GM23338 (cell line): Measurements from ENCODE around the gene CHCHD3. TPM values are rescaled to one million over a fixed set of nuclear protein-coding genes. Genes with fewer than 3 reads are reported as not detected.

Experiments
- ATAC-seq: fragments of 200-7000 bp; cut with Tn5 transposase; 3 replicates; pipeline ENCODE4 v1.9.1; 2020
- DNase-seq: peaks from one replicate; pipeline ENCODE4 v3.0.0-alpha.2; 2015; ENCODE audit warnings: low spot score
- H2AFZ ChIP-seq: fragments of 200-600 bp; sonication (generic); 2 replicates; pipeline ENCODE4 v1.8.0; 2016; ENCODE audit warnings: antibody characterized with exemption, mild to moderate bottlenecking, moderate library complexity
- H3F3A ChIP-seq: fragments of 200-600 bp; sonication (generic); replicated peaks from 2 replicates; pipeline ENCODE4 v1.8.0; 2017; ENCODE audit warnings: antibody characterized with exemption, mixed run types, low read depth
- H3K27ac ChIP-seq: fragments of 200-600 bp; sonication (generic); 2 replicates; pipeline ENCODE4 v1.6.1; 2016; ENCODE audit warnings: low read depth
- H3K27me3 ChIP-seq: fragments of 200-600 bp; sonication (generic); 2 replicates; pipeline ENCODE4 v1.8.0; 2016; ENCODE audit warnings: mild to moderate bottlenecking, mixed run types, moderate library complexity; ENCODE audit not compliant: insufficient read depth
- H3K36me3 ChIP-seq: fragments of 200-600 bp; sonication (generic); 2 replicates; pipeline ENCODE4 v1.8.0; 2016; ENCODE audit warnings: mild to moderate bottlenecking; ENCODE audit not compliant: insufficient read depth
- H3K4me1 ChIP-seq: fragments of 200-600 bp; sonication (generic); 2 replicates; pipeline ENCODE4 v1.8.0; 2016; ENCODE audit warnings: mild to moderate bottlenecking, moderate library complexity; ENCODE audit not compliant: insufficient read depth
- H3K4me2 ChIP-seq: fragments of 200-600 bp; sonication (generic); 2 replicates; pipeline ENCODE4 v1.7.1; 2017; ENCODE audit warnings: mixed run types
- H3K4me3 ChIP-seq: fragments of 200-600 bp; sonication (generic); 2 replicates; pipeline ENCODE4 v1.6.1; 2016; ENCODE audit warnings: mixed run types
- H3K79me2 ChIP-seq: fragments of 200-600 bp; sonication (generic); replicated peaks from 2 replicates; pipeline ENCODE4 v1.8.0; 2017; ENCODE audit warnings: mild to moderate bottlenecking; ENCODE audit not compliant: insufficient read depth
- H3K9me2 ChIP-seq: fragments of 200-600 bp; sonication (generic); 2 replicates; pipeline ENCODE4 v1.8.0; 2017; ENCODE audit not compliant: insufficient read depth
- H4K20me1 ChIP-seq: fragments of 200-600 bp; sonication (generic); replicated peaks from 2 replicates; pipeline ENCODE4 v1.8.0; 2017; ENCODE audit warnings: mild to moderate bottlenecking; ENCODE audit not compliant: insufficient read depth
- H3K27ac Mint-ChIP-seq: 2 replicates; pipeline ENCODE4 v1.8.0; 2020; ENCODE audit warnings: inconsistent platforms, mild to moderate bottlenecking, moderate library complexity, mixed read lengths
- H3K27me3 Mint-ChIP-seq: 3 replicates; pipeline ENCODE4 v1.8.0; 2022; ENCODE audit warnings: low read depth, mild to moderate bottlenecking, moderate library complexity, mixed read lengths, inconsistent platforms; ENCODE audit not compliant: insufficient read depth, poor library complexity
- H3K36me3 Mint-ChIP-seq: 3 replicates; pipeline ENCODE4 v1.8.0; 2021; ENCODE audit warnings: low read depth, mild to moderate bottlenecking, inconsistent platforms, moderate library complexity, mixed read lengths
- H3K4me1 Mint-ChIP-seq: 3 replicates; pipeline ENCODE4 v1.8.0; 2020; ENCODE audit warnings: mild to moderate bottlenecking, inconsistent platforms, mixed read lengths
- H3K4me3 Mint-ChIP-seq: 3 replicates; pipeline ENCODE4 v1.8.0; 2021; ENCODE audit warnings: moderate library complexity, mild to moderate bottlenecking, inconsistent platforms, mixed read lengths
- H3K9me3 Mint-ChIP-seq: 3 replicates; pipeline ENCODE4 v1.8.0; 2020; ENCODE audit warnings: moderate library complexity, mild to moderate bottlenecking, inconsistent platforms, mixed read lengths
- CREB1 ChIP-seq: fragments of 250-450 bp; sonication (Bioruptor Pico); IDR thresholded peaks from 2 replicates; pipeline ENCODE4 v1.5.0; 2020; ENCODE audit warnings: low read depth, mild to moderate bottlenecking, moderate library complexity
- EZH2 ChIP-seq: fragments of 200-600 bp; sonication (generic); IDR thresholded peaks from one replicate; pipeline ENCODE4 v1.8.0; 2017; ENCODE audit warnings: antibody characterized with exemption, mild to moderate bottlenecking, low read depth; ENCODE audit not compliant: unreplicated experiment
- EZH2phosphoT487 ChIP-seq: fragments of 200-600 bp; sonication (generic); IDR thresholded peaks from one replicate; pipeline ENCODE4 v1.8.1; 2018; ENCODE audit warnings: antibody characterized with exemption; ENCODE audit not compliant: unreplicated experiment
- NANOG ChIP-seq: IDR thresholded peaks from 2 replicates; pipeline ENCODE4 v1.6.1; 2016; ENCODE audit warnings: antibody characterized with exemption, borderline replicate concordance
- POLR2AphosphoS5 ChIP-seq: IDR thresholded peaks from 2 replicates; pipeline ENCODE4 v1.6.1; 2016; ENCODE audit warnings: antibody characterized with exemption, low read depth
- STAT1 ChIP-seq: IDR thresholded peaks from one replicate; pipeline ENCODE4 v1.6.1; 2016; ENCODE audit warnings: antibody characterized with exemption; ENCODE audit not compliant: unreplicated experiment
- ZNF114 ChIP-seq: fragments of 250-450 bp; sonication (Bioruptor Pico); IDR thresholded peaks from 2 replicates; pipeline ENCODE4 v1.5.0; 2020; ENCODE audit warnings: mild to moderate bottlenecking, moderate library complexity
- polyA plus RNA-seq: library from polyadenylated mRNA; unstranded; fragments of >200 nt; fragmentation: Nextera tagmentation; extraction: Ambion mirVana; gene quantifications from 2 replicates; pipeline ENCODE4 v1.2.1, GENCODE V29; 2016
- total RNA-seq: library from RNA; depleted of rRNA; stranded (reverse); fragments of >200 nt; shearing (Covaris generic); gene quantifications from 2 replicates; pipeline ENCODE4 v1.2.3, GENCODE V29; 2014
- TF ChIP-seq, protein P1 (sequence below): fragments of 250-450 bp; sonication (Bioruptor Pico); IDR thresholded peaks from 2 replicates; pipeline ENCODE4 v1.5.0; 2020; ENCODE audit warnings: mild to moderate bottlenecking, moderate library complexity
- TF ChIP-seq, protein P2 (sequence below), 2 experiments: fragments of 200-600 bp in 1 of 2; sonication (generic) in 1 of 2; conservative IDR thresholded peaks; 2 replicates each; pipeline versions ENCODE4 v1.5.1 to v1.6.1; 2016 to 2017; ENCODE audit warnings: antibody characterized with exemption in 2 of 2, low read depth in 2 of 2, mild to moderate bottlenecking in 2 of 2, moderate library complexity in 1 of 2
- TF ChIP-seq, protein P3 (sequence below): IDR thresholded peaks from one replicate; pipeline ENCODE4 v1.6.1; 2018; ENCODE audit warnings: antibody characterized with exemption; ENCODE audit not compliant: unreplicated experiment

The CHCHD3 gene
- total and polyA plus RNA-seq, 2 experiments from 2014 or later: 107 to 131 TPM

DNA sequence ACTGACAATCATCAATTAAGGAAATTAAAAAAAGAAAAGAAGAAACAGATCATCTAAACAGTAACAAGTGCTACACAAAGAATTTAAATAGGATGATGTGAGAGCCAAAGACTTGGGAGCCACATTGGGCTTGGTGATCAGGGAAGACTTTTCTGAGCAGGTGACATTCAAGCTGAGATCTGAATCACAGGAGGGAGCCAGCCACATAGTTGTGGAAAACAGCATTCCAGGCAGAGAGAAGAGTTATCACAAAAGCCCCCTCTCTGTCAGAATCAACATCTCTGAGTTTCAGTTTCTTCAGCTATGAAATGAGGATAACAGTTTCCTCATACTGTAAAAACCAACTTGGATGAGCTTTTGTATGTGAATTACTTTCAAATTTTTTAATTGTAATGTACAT, 336.4 kb downstream of the CHCHD3 start:
- Histone ChIP-seq H3K27ac (no peak overlapping the region), H4K20me1 (no peaks in the 10 kb centered on the region), H3K27me3 (no peaks in the 10 kb centered on the region), H3K9me2 (peaks cover 10% of the 10 kb centered on the region; the same call in 1 of the 2 replicates), H3F3A (no peaks in the 10 kb centered on the region), H3K4me3 (no peak overlapping the region), H3K4me2 (no peak overlapping the region), H2AFZ (no peak overlapping the region), H3K36me3 (no peaks in the 10 kb centered on the region), H3K79me2 (no peaks in the 10 kb centered on the region), H3K4me1 (no peaks in the 10 kb centered on the region)
- peak; percentile 52 for DNase-seq
- TF ChIP-seq, protein P1, sequence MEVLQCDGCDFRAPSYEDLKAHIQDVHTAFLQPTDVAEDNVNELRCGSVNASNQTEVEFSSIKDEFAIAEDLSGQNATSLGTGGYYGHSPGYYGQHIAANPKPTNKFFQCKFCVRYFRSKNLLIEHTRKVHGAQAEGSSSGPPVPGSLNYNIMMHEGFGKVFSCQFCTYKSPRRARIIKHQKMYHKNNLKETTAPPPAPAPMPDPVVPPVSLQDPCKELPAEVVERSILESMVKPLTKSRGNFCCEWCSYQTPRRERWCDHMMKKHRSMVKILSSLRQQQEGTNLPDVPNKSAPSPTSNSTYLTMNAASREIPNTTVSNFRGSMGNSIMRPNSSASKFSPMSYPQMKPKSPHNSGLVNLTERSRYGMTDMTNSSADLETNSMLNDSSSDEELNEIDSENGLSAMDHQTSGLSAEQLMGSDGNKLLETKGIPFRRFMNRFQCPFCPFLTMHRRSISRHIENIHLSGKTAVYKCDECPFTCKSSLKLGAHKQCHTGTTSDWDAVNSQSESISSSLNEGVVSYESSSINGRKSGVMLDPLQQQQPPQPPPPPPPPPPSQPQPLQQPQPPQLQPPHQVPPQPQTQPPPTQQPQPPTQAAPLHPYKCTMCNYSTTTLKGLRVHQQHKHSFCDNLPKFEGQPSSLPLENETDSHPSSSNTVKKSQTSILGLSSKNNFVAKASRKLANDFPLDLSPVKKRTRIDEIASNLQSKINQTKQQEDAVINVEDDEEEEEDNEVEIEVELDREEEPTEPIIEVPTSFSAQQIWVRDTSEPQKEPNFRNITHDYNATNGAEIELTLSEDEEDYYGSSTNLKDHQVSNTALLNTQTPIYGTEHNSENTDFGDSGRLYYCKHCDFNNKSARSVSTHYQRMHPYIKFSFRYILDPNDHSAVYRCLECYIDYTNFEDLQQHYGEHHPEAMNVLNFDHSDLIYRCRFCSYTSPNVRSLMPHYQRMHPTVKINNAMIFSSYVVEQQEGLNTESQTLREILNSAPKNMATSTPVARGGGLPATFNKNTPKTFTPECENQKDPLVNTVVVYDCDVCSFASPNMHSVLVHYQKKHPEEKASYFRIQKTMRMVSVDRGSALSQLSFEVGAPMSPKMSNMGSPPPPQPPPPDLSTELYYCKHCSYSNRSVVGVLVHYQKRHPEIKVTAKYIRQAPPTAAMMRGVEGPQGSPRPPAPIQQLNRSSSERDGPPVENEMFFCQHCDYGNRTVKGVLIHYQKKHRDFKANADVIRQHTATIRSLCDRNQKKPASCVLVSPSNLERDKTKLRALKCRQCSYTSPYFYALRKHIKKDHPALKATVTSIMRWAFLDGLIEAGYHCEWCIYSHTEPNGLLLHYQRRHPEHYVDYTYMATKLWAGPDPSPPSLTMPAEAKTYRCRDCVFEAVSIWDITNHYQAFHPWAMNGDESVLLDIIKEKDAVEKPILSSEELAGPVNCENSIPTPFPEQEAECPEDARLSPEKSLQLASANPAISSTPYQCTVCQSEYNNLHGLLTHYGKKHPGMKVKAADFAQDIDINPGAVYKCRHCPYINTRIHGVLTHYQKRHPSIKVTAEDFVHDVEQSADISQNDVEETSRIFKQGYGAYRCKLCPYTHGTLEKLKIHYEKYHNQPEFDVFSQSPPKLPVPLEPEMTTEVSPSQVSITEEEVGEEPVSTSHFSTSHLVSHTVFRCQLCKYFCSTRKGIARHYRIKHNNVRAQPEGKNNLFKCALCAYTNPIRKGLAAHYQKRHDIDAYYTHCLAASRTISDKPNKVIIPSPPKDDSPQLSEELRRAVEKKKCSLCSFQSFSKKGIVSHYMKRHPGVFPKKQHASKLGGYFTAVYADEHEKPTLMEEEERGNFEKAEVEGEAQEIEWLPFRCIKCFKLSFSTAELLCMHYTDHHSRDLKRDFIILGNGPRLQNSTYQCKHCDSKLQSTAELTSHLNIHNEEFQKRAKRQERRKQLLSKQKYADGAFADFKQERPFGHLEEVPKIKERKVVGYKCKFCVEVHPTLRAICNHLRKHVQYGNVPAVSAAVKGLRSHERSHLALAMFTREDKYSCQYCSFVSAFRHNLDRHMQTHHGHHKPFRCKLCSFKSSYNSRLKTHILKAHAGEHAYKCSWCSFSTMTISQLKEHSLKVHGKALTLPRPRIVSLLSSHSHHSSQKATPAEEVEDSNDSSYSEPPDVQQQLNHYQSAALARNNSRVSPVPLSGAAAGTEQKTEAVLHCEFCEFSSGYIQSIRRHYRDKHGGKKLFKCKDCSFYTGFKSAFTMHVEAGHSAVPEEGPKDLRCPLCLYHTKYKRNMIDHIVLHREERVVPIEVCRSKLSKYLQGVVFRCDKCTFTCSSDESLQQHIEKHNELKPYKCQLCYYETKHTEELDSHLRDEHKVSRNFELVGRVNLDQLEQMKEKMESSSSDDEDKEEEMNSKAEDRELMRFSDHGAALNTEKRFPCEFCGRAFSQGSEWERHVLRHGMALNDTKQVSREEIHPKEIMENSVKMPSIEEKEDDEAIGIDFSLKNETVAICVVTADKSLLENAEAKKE (CRISPR knock-in tag): 0 out of 2 replicates have a peak, but pooled peaks have one; percentile 59
- no peak for TF ChIP-seq EZH2phosphoT487
- no peak for TF ChIP-seq ZNF114 (CRISPR knock-in tag)
- H3K27me3 Mint-ChIP-seq: peaks cover 6% of the 10 kb centered on the region
- peak; percentile 43; the same call in 2 of the 3 replicates for ATAC-seq
- H3K36me3 Mint-ChIP-seq: peaks cover 8% of the 10 kb centered on the region
- no peak overlapping the region for H3K27ac Mint-ChIP-seq
- H3K4me1 Mint-ChIP-seq: peaks cover 5% of the 10 kb centered on the region; the same call in 2 of the 3 replicates
- no peak overlapping the region for H3K4me3 Mint-ChIP-seq
- peaks cover 17% of the 10 kb centered on the region; the same call in 2 of the 3 replicates for H3K9me3 Mint-ChIP-seq

DNA sequence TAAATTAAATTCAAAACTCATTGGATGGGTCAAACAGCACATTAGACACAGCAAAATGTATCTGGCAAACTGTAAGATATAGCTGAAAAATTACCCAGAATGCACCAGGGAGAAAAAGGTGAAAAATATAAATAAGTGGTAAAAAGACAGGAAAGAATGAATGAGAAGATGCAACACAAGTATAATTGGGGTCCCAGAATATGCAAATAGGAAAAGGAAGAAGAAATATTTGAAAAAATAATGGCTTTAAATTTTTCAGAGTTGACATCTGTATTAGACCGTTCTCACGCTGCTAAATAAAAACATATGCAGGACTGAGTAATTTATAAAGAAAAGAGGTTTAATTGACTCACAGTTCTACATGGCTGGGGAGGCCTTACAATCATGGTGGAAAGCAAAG, 337.9 kb downstream of the CHCHD3 start:
- Mint-ChIP-seq H3K4me3 (no peak overlapping the region), H3K27ac (no peak overlapping the region)
- H3K27ac ChIP-seq: no peak overlapping the region
- TF ChIP-seq EZH2phosphoT487 (no peak), CREB1 (CRISPR knock-in tag) (no peak), STAT1 (no peak), EZH2 (no peak), POLR2AphosphoS5 (no peak), NANOG (no peak), ZNF114 (CRISPR knock-in tag) (no peak)
- TF ChIP-seq, protein P2, sequence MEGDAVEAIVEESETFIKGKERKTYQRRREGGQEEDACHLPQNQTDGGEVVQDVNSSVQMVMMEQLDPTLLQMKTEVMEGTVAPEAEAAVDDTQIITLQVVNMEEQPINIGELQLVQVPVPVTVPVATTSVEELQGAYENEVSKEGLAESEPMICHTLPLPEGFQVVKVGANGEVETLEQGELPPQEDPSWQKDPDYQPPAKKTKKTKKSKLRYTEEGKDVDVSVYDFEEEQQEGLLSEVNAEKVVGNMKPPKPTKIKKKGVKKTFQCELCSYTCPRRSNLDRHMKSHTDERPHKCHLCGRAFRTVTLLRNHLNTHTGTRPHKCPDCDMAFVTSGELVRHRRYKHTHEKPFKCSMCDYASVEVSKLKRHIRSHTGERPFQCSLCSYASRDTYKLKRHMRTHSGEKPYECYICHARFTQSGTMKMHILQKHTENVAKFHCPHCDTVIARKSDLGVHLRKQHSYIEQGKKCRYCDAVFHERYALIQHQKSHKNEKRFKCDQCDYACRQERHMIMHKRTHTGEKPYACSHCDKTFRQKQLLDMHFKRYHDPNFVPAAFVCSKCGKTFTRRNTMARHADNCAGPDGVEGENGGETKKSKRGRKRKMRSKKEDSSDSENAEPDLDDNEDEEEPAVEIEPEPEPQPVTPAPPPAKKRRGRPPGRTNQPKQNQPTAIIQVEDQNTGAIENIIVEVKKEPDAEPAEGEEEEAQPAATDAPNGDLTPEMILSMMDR (conservative IDR thresholded peaks at IDR 0.05; ENCODE audit: low read depth in 2 of 2): no peak
- TF ChIP-seq, protein P3, sequence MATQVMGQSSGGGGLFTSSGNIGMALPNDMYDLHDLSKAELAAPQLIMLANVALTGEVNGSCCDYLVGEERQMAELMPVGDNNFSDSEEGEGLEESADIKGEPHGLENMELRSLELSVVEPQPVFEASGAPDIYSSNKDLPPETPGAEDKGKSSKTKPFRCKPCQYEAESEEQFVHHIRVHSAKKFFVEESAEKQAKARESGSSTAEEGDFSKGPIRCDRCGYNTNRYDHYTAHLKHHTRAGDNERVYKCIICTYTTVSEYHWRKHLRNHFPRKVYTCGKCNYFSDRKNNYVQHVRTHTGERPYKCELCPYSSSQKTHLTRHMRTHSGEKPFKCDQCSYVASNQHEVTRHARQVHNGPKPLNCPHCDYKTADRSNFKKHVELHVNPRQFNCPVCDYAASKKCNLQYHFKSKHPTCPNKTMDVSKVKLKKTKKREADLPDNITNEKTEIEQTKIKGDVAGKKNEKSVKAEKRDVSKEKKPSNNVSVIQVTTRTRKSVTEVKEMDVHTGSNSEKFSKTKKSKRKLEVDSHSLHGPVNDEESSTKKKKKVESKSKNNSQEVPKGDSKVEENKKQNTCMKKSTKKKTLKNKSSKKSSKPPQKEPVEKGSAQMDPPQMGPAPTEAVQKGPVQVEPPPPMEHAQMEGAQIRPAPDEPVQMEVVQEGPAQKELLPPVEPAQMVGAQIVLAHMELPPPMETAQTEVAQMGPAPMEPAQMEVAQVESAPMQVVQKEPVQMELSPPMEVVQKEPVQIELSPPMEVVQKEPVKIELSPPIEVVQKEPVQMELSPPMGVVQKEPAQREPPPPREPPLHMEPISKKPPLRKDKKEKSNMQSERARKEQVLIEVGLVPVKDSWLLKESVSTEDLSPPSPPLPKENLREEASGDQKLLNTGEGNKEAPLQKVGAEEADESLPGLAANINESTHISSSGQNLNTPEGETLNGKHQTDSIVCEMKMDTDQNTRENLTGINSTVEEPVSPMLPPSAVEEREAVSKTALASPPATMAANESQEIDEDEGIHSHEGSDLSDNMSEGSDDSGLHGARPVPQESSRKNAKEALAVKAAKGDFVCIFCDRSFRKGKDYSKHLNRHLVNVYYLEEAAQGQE: no peak

More for the DNA sequence above, 337.9 kb downstream of the CHCHD3 start:
- peaks cover 3% of the 10 kb centered on the region; the same call in 2 of the 3 replicates for H3K4me1 Mint-ChIP-seq
- Histone ChIP-seq H2AFZ (no peak overlapping the region), H3K79me2 (no peaks in the 10 kb centered on the region), H4K20me1 (no peaks in the 10 kb centered on the region), H3K9me2 (peaks cover 10% of the 10 kb centered on the region; the same call in 1 of the 2 replicates), H3K27me3 (no peaks in the 10 kb centered on the region), H3K4me1 (no peaks in the 10 kb centered on the region), H3K36me3 (no peaks in the 10 kb centered on the region), H3F3A (no peaks in the 10 kb centered on the region), H3K4me2 (no peak overlapping the region), H3K4me3 (no peak overlapping the region)
- peaks cover 8% of the 10 kb centered on the region for H3K36me3 Mint-ChIP-seq
- DNase-seq (no peak), ATAC-seq (no peak)
- H3K9me3 Mint-ChIP-seq: peaks cover 17% of the 10 kb centered on the region; the same call in 2 of the 3 replicates
- peaks cover 6% of the 10 kb centered on the region for H3K27me3 Mint-ChIP-seq
